ENCODE data around the gene PRM3.
"Not testable (repeated sequence)": the region's sequence is repeated elsewhere in the genome, so short reads cannot be mapped to it uniquely, and the experiment has no call there.

Gene PRM3

DNA sequence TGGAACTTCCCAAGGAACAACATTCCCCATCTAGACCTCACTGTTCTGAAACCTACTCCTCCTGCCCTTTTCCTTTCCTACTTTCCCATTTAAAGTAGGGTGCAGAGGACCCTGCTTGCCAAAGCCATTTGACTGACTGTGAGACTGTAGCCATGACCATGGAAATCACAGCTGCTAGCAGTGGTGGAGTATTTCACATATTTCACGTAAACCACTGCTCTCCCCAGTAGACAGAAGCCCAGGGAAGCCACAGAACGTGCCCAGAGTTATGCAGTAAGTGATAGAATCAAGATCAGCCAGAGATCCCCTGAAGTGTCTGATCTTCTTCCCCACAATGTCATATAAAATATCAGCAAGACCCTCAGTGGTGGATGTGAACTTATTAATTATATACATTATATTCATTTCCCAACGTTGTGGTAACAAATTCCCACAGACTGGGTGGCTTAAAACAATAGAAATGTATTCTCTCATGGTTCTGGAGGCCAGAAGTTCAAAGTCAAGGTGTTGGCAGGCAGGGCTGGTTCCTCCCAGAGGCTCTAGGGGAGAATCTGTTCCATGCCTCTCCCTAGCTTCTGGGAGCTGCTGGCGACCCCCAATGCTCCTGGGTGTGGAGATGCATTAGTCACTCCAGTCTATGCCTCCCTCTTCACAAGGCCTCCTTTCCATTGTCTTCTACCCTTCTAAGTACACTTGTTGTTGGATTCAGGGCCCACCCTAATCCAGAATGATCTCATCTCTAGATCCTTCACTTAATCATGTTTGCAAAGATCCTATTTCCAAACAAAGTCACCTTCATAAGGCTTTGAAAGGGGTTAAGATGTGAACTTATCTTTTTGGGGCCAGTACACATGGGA, 28.4 kb upstream of the PRM3 start:
- no peak overlapping the region for H3K9ac ChIP-seq (ENCODE audit: low read depth, low read length)
- no peaks in the 10 kb centered on the region for H3K27me3 ChIP-seq (ENCODE audit: control insufficient read depth, insufficient read depth, low read length)
- peaks cover 6% of the 10 kb centered on the region for H3K4me1 ChIP-seq (ENCODE audit: control insufficient read depth, insufficient read depth, low read length)
- no peaks in the 10 kb centered on the region for H3K9me3 ChIP-seq (replicated peaks; ENCODE audit: low read length)
- H3K4me2 ChIP-seq (ENCODE audit: low read length): no peak overlapping the region
- H3K4me3 ChIP-seq (ENCODE audit: low read length): no peak overlapping the region
- no peaks in the 10 kb centered on the region for H3K36me3 ChIP-seq (ENCODE audit: insufficient read depth, low read length)

DNA sequence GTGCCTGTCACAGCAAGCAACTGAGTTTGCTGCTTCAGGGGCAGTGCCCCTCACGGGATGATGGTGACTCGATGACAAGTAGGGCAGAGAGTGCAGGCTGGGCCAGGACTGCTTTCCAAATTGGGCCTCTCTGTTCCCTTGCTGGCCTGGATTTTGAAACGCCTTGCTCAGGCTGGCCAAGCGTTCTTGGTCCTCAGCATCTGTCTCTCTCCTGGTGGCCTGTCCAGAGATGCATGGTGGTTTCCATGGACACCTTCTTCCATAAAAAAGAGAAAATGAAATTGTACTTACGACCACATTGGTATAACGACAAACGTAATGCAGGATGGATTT, 27.1 kb upstream of the PRM3 start:
- H3K4me2 ChIP-seq (ENCODE audit: low read length): no peak overlapping the region
- no peaks in the 10 kb centered on the region for H3K27me3 ChIP-seq (ENCODE audit: control insufficient read depth, insufficient read depth, low read length)
- no peak overlapping the region for H3K9ac ChIP-seq (ENCODE audit: low read depth, low read length)
- H3K36me3 ChIP-seq (ENCODE audit: insufficient read depth, low read length): no peaks in the 10 kb centered on the region
- H3K4me1 ChIP-seq (ENCODE audit: control insufficient read depth, insufficient read depth, low read length): peaks cover 6% of the 10 kb centered on the region
- H3K9me3 ChIP-seq (replicated peaks; ENCODE audit: low read length): no peaks in the 10 kb centered on the region
- no peak overlapping the region for H3K4me3 ChIP-seq (ENCODE audit: low read length)

DNA sequence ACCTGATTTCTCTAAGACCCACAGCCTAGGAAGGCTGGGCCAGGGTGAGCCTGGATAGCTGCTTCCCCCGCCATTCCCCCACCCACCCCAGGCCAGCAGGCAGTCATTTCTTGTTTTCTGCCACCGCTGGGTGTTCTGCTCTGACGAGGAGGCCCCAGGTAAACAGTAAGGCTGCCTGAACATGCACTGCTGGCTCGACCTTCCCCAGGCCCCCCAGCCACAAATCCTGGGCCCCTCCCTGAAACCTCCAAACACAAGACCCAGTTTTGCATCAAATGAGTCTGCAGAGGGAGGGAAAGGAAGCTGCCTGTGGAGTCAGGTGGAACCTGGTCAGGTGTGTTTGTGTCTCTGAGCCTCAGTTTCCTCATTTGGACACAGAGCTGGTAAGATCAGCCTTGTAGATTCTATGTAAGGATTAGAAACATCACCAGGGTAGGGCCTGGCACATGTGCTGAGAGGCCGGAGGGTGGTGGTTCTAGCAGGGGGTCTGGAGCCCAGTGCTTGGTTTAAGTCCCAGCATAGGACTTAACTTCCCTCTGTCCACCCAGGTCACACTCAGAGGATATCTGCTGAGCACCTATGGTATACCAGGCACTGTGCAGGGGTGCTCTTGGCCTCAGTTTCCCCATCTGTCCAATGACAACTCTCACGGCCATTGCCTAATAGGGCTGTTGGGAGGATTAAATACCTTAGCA, 26.6 kb upstream of the PRM3 start:
- Histone ChIP-seq H3K27me3 (ENCODE audit: control insufficient read depth, insufficient read depth, low read length) (no peaks in the 10 kb centered on the region), H3K4me2 (ENCODE audit: low read length) (no peak overlapping the region), H3K36me3 (ENCODE audit: insufficient read depth, low read length) (no peaks in the 10 kb centered on the region), H3K9me3 (replicated peaks; ENCODE audit: low read length) (no peaks in the 10 kb centered on the region), H3K4me3 (ENCODE audit: low read length) (no peak overlapping the region), H3K4me1 (ENCODE audit: control insufficient read depth, insufficient read depth, low read length) (peaks cover 6% of the 10 kb centered on the region), H3K9ac (ENCODE audit: low read depth, low read length) (no peak overlapping the region)

DNA sequence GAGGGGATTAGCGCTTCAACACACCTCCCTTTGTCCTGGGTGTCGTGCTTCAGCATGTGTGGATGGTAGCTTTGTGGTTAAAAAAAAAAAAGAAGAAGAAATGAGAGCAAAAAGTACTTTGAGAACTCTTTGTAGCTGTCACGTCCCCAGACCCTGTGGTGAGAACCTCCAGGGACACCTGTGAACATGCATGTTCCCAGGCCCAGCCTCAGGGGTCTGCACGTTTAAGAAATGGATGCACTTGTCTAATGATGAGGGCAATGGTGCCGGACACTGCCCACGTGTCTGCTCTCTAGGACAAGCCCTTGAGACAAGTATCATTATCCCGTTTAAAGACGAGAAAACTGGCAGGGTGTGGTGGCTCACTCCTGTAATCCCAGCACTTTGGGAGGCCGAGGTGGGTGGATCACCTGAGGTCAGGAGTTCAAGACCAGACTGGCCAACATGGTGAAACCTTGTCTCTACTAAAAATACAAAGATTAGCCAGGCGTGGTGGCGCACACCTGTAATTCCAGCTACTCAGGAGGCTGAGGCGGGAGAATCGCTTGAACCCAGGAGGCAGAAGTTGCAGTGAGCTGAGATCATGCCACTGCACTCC, 25.6 kb upstream of the PRM3 start:
- H3K9me3 ChIP-seq (replicated peaks; ENCODE audit: low read length); H3K4me1 ChIP-seq (ENCODE audit: control insufficient read depth, insufficient read depth, low read length): not testable (repeated sequence)

DNA sequence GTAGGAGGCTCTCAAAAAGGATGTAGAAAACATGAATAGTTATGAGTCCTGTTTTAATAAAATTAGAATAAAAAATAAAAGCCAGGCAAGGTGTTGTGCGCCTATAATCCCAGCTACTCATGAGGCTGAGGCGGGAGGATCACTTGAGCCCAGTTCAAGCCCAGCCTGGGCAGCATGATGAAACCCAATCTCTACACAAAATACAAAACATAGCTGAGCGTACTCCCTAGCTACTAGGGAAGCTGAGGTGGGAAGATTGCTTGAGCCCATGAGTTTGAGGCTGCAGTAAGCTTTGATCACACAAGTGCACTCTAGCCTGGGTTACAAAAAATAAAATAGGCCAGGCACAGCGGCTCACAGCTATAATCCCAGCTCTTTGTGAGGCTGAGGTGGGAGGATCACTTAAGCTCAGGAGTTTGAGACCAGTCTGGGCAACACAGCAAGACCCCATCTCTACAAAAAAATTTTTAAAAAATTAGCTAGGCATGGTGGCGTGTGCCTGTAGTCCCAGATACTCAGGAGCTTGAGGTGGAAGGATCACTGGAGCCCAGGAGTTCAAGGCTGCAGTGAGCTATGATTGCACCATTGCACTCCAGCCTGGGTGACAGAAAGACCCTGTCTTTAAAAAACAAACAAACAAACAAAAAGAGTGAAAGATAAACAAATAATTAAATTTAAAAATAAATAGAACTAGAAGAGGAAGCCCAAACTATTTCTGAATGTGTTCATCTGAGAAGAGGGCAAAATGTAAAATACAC, 24.9 kb upstream of the PRM3 start:
- Histone ChIP-seq H3K4me1 (ENCODE audit: control insufficient read depth, insufficient read depth, low read length) (peaks cover 6% of the 10 kb centered on the region), H3K9ac (ENCODE audit: low read depth, low read length) (no peak overlapping the region), H3K4me2 (ENCODE audit: low read length) (no peak overlapping the region), H3K36me3 (ENCODE audit: insufficient read depth, low read length) (no peaks in the 10 kb centered on the region), H3K27me3 (ENCODE audit: control insufficient read depth, insufficient read depth, low read length) (peaks cover 6% of the 10 kb centered on the region), H3K9me3 (replicated peaks; ENCODE audit: low read length) (no peaks in the 10 kb centered on the region), H3K4me3 (ENCODE audit: low read length) (no peak overlapping the region)

More for the DNA sequence above, 25.6 kb upstream of the PRM3 start:
- not testable (repeated sequence) for H3K4me2 ChIP-seq (ENCODE audit: low read length); H3K27me3 ChIP-seq (ENCODE audit: control insufficient read depth, insufficient read depth, low read length); H3K4me3 ChIP-seq (ENCODE audit: low read length); H3K9ac ChIP-seq (ENCODE audit: low read depth, low read length); H3K36me3 ChIP-seq (ENCODE audit: insufficient read depth, low read length)

DNA sequence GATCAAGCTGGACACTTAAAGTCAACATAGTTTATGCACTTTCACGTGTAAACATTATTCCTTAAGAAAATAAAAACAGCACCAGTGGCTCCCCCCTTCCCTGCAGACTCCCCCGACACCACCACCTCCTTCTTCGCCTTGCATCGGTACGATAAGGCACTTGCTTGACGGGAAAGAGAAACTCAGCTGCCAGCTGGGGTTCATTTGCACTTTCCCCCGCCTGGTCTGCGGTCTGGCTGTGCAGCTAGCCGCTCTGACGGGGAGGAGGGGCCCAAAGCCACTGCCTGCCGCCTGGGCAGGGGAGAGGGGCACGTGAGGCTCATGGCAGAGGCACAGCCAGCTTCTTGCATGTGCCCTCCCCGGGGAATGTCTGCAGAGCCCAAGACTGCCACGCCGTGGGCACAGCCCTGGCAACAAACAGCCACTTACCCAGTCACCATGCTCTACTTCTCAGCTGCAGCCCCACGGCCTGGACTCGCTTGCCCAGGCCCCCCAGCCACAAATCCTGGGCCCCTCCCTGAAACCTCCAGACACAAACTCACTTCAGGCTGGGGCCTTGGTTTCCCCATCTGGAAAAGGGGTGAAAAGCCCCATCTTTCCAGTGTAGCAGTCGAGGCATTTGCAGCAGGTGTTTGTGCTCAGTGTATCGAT, 24.2 kb upstream of the PRM3 start:
- no peak overlapping the region for H3K9ac ChIP-seq (ENCODE audit: low read depth, low read length)
- H3K4me1 ChIP-seq (ENCODE audit: control insufficient read depth, insufficient read depth, low read length): peaks cover 6% of the 10 kb centered on the region
- no peaks in the 10 kb centered on the region for H3K36me3 ChIP-seq (ENCODE audit: insufficient read depth, low read length)
- no peaks in the 10 kb centered on the region for H3K9me3 ChIP-seq (replicated peaks; ENCODE audit: low read length)
- peak overlapping the region; percentile 34 for H3K4me3 ChIP-seq (ENCODE audit: low read length)
- peak overlapping the region; percentile 70 for H3K4me2 ChIP-seq (ENCODE audit: low read length)
- H3K27me3 ChIP-seq (ENCODE audit: control insufficient read depth, insufficient read depth, low read length): peaks cover 12% of the 10 kb centered on the region

DNA sequence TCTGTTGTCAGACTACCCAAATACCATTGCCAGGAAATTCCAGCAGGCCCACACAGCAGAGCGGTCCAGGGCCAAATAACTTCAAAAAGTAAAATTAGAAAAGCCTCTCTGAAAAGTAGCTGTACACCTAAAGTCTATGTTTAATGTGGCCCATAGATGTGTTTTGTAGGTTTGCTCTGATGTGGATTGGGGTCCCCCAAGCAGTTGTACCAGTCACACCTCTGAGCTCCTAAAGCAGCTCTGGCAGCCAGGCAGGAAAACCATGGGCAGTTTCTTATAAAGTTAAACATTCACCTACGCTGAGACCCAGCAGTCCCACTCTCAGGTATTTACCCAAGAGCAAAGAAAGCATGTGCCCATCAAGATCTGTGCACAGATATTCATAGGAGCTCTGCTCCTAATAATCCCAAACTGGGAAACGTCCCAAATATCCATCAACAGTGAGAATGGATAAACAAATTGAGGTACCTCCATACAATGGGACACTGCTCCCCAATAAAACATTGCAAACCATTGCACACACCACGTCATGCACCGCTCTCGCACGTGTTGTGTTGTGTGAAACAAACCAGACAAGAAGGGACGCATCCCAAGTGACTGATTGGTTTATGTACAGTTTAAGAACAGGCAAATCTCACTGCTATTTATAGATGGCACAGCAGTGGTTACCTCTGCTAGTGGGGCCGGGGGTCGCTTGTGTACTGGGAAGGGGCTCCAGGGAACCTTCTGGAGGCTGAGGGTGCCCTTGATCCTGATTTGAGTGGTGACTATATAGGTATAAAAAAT, 23.5 kb upstream of the PRM3 start:
- peaks cover 6% of the 10 kb centered on the region for H3K4me1 ChIP-seq (ENCODE audit: control insufficient read depth, insufficient read depth, low read length)
- no peaks in the 10 kb centered on the region for H3K36me3 ChIP-seq (ENCODE audit: insufficient read depth, low read length)
- H3K9ac ChIP-seq (ENCODE audit: low read depth, low read length): no peak overlapping the region
- peaks cover 16% of the 10 kb centered on the region for H3K27me3 ChIP-seq (ENCODE audit: control insufficient read depth, insufficient read depth, low read length)
- no peaks in the 10 kb centered on the region for H3K9me3 ChIP-seq (replicated peaks; ENCODE audit: low read length)
- peak overlapping the region; percentile 34 for H3K4me3 ChIP-seq (ENCODE audit: low read length)
- peak overlapping the region; percentile 70 for H3K4me2 ChIP-seq (ENCODE audit: low read length)

DNA sequence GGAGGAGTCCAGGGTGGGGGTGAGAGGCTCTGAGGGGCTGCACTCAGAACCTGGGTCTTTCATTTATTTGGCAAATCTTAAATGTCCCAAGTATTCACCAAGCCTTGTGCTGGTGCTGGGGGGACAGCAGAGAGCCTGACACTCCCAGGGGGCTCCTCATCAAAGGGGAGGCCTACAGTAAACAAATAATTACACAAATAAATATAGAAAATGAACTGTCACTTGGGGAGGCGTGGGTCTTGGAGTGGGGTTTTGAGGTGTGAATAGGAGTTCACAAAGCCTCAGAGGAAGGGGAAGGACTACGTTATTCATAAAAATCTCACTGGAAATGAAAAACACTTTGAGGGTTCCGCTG, 22.9 kb upstream of the PRM3 start:
- Histone ChIP-seq H3K27me3 (ENCODE audit: control insufficient read depth, insufficient read depth, low read length) (peaks cover 21% of the 10 kb centered on the region), H3K9ac (ENCODE audit: low read depth, low read length) (no peak overlapping the region), H3K4me1 (ENCODE audit: control insufficient read depth, insufficient read depth, low read length) (peaks cover 6% of the 10 kb centered on the region)

DNA sequence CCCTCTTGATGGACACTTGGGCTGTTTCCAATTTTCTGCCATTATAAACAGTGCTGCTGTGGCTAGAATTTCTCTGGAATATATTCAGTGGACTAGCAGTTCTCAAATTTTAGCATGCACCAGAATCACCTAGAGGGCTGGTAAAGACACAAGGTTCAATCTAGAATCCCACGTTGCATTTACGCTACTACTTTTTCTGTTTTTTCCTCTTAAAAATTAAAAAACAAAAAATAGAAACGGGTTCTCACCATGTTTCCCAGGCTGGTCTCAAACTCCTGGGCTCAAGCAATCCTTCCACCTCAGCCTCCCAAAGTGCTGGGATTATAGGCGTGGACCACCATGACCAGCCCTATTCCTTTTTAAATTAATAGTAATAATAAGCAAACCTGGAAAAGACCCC, 22.2 kb upstream of the PRM3 start:
- Histone ChIP-seq H3K9me3 (replicated peaks; ENCODE audit: low read length) (no peaks in the 10 kb centered on the region), H3K36me3 (ENCODE audit: insufficient read depth, low read length) (no peaks in the 10 kb centered on the region), H3K9ac (ENCODE audit: low read depth, low read length) (no peak overlapping the region), H3K4me1 (ENCODE audit: control insufficient read depth, insufficient read depth, low read length) (peaks cover 6% of the 10 kb centered on the region), H3K27me3 (ENCODE audit: control insufficient read depth, insufficient read depth, low read length) (peaks cover 28% of the 10 kb centered on the region), H3K4me2 (ENCODE audit: low read length) (no peak overlapping the region), H3K4me3 (ENCODE audit: low read length) (no peak overlapping the region)

More for the DNA sequence above, 22.9 kb upstream of the PRM3 start:
- Histone ChIP-seq H3K4me2 (ENCODE audit: low read length) (no peak overlapping the region), H3K36me3 (ENCODE audit: insufficient read depth, low read length) (no peaks in the 10 kb centered on the region), H3K9me3 (replicated peaks; ENCODE audit: low read length) (no peaks in the 10 kb centered on the region), H3K4me3 (ENCODE audit: low read length) (no peak overlapping the region)

DNA sequence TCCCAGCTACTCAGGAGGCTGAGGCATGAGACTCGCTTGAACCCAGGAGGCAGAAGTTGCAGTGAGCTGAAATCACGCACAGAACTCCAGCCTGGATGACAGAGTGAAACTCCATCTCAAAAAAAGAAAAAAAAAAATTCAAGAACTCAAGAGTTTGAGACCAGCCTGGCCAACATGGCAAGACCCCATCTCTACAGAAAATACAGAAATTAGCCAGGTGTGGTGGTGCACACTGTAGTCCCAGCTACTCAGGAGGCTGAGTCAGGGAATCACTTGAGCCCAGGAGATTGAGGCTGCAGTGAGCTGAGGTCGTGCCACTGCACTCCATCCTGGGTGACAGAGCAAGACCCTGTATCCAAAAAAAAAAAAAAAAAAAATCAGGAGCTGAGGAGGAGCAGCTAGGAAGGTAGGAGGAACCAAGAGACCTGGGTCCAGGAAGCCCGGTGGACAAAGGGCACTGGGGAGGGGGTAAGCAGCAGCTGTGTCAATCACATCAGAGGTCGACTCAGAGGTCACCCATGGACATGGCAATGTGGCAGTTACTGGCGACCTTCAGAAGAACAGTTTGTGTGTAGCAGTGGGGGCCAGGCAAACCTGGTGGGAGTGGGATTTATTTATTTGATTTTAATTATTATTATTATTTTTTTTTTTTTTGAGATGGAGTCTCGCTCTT, 18.8 kb upstream of the PRM3 start:
- no peak overlapping the region for H3K9ac ChIP-seq (ENCODE audit: low read depth, low read length)
- H3K4me1 ChIP-seq (ENCODE audit: control insufficient read depth, insufficient read depth, low read length): no peaks in the 10 kb centered on the region
- H3K4me2 ChIP-seq (ENCODE audit: low read length): no peak overlapping the region
- H3K27me3 ChIP-seq (ENCODE audit: control insufficient read depth, insufficient read depth, low read length): peaks cover 50% of the 10 kb centered on the region
- H3K4me3 ChIP-seq (ENCODE audit: low read length): no peak overlapping the region
- no peaks in the 10 kb centered on the region for H3K9me3 ChIP-seq (replicated peaks; ENCODE audit: low read length)
- no peaks in the 10 kb centered on the region for H3K36me3 ChIP-seq (ENCODE audit: insufficient read depth, low read length)

All from skeletal muscle satellite cell (primary cell).